WTC11 (cell line): ENCODE measurements around the gene RNF181.

ENCODE experiments used
- MAX ChIP-seq: sonication (generic); formaldehyde crosslinking; IDR thresholded peaks from 2 replicates; pipeline ENCODE4 v1.8.0; 2022; ENCODE audit warnings: mild to moderate bottlenecking, missing genetic modification reagents
- SP1 ChIP-seq: sonication (generic); formaldehyde crosslinking; conservative IDR thresholded peaks from 2 replicates; pipeline ENCODE4 v1.8.1; 2022; ENCODE audit warnings: missing genetic modification reagents

- TF ChIP-seq MAX (CRISPR knock-in tag) (no peak), SP1 (CRISPR knock-in tag) (0 out of 2 replicates have a peak, but pooled peaks have one; percentile 12)
Observed at GRCh38 chr2:85584354-85584856, 11.1 kb upstream of the RNF181 start, which contains the start of gene VAMP5.
